ENCODE results near the gene RAB3IL1.

Gene RAB3IL1

DNA sequence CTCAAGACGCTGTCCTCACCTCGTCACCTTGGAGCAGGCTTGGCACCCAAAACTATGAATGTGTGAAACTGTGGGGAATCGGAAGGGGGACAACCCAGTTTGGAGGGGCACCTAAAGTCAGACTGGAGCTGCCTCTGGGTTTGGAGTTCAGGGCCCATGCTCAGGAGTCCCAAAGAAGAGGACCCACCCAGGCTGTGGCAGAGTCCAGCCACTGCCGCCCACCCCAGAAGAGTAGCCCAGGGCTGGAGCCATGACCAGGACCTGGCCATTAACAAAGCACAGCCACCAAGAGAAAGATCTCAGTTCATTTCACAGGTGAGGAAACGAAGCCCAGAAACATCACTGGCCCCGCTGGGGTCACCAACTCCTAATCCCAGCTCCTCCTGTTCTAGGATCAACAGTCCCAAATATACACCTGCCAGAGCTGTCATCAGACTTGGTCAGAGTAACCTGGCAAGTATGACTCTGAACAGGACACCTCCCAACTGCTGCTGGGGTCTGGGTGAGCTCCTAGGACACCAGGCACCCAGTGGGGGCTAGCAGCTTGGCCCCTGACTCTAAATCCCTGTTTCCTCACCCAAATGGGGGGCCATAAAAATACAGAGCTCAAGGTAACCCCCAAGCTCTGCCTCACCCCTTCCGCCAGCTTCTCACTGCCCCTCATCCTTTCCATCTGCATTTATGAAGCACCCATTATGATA is 2.7 kb downstream of the RAB3IL1 start:
- Histone ChIP-seq H3K27ac (ENCODE audit: low read length) (no peak overlapping the region), H3K4me3 (ENCODE audit: low read length) (no peak overlapping the region), H3K36me3 (ENCODE audit: control insufficient read depth, low read depth, low read length) (no peaks in the 10 kb centered on the region), H3K9me3 (ENCODE audit: control insufficient read depth, low read depth, low read length) (no peaks in the 10 kb centered on the region), H3K4me1 (ENCODE audit: control insufficient read depth, low read depth, low read length) (no peaks in the 10 kb centered on the region), H3K9ac (ENCODE audit: low read length) (no peak overlapping the region), H3K27me3 (ENCODE audit: control insufficient read depth, insufficient read depth, low read length) (peaks cover 26% of the 10 kb centered on the region)

GRCh38 chr11:61913699-61914395 is 3.5 kb downstream of the RAB3IL1 start:
- no peak overlapping the region for H3K9ac ChIP-seq (ENCODE audit: low read length)
- no peak overlapping the region for H3K4me3 ChIP-seq (ENCODE audit: low read length)
- H3K27ac ChIP-seq (ENCODE audit: low read length): no peak overlapping the region
- peaks cover 26% of the 10 kb centered on the region for H3K27me3 ChIP-seq (ENCODE audit: control insufficient read depth, insufficient read depth, low read length)
- no peaks in the 10 kb centered on the region for H3K36me3 ChIP-seq (ENCODE audit: control insufficient read depth, low read depth, low read length)
- no peaks in the 10 kb centered on the region for H3K9me3 ChIP-seq (ENCODE audit: control insufficient read depth, low read depth, low read length)
- peaks cover 1% of the 10 kb centered on the region for H3K4me1 ChIP-seq (ENCODE audit: control insufficient read depth, low read depth, low read length)

DNA sequence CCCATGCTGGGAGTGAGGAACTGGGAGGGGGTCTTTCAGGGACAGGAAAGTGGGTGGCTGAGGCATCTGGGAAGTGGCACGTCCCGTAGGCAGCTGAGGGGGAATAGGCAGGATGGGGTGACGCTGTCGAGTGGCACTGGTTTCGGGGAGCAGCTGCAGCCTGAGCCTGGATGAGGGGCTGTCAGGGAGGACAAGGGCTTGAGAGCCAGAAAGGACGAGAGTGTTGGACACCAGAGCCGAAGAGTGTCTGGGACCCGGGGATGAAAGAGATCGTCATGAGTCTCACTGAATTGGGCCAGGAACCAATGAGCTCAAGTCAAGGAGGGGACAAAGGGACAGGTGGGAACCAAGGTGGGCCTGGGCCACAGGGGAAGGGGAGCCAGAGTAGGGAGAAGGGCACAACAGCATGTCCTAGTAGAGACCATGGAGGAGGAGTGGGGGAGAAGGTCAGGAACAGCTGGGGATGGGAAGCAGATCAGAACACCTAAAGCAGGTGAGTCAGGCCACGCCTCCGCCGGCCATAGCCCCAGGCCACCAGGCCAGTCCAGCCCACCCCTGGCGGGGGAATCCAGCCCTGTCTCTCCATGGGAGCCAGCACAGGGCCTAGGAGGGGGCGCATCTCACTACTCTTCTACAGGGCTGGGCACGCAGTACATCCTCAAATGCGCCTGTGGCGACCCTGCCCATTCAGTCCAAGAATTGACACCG is 4.2 kb downstream of the RAB3IL1 start:
- H3K27ac ChIP-seq (ENCODE audit: low read length): no peak overlapping the region
- no peak overlapping the region for H3K4me3 ChIP-seq (ENCODE audit: low read length)
- no peaks in the 10 kb centered on the region for H3K36me3 ChIP-seq (ENCODE audit: control insufficient read depth, low read depth, low read length)
- no peak overlapping the region for H3K9ac ChIP-seq (ENCODE audit: low read length)
- peaks cover 7% of the 10 kb centered on the region for H3K4me1 ChIP-seq (ENCODE audit: control insufficient read depth, low read depth, low read length)
- no peaks in the 10 kb centered on the region for H3K9me3 ChIP-seq (ENCODE audit: control insufficient read depth, low read depth, low read length)
- peaks cover 20% of the 10 kb centered on the region for H3K27me3 ChIP-seq (ENCODE audit: control insufficient read depth, insufficient read depth, low read length)

DNA sequence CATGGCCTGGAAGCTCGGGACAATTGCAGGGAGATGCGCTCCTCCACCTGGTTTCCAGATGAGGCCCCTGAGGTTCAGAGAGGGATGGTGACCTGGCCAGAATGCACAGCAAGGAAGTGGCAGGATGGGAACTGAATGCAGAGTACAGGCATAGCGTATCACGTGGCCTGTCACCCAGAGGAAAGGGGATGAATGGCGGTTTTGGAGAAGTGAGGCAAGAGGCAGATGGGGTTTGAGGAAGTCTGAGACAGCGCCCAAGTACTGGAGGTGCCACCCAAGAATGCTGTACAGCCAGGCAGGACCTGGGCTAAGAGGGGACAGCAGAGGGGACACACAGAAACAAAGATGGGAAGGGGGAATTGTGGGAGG is 4.9 kb downstream of the RAB3IL1 start:
- Histone ChIP-seq H3K36me3 (ENCODE audit: control insufficient read depth, low read depth, low read length) (no peaks in the 10 kb centered on the region), H3K9ac (ENCODE audit: low read length) (no peak overlapping the region), H3K4me3 (ENCODE audit: low read length) (no peak overlapping the region), H3K27ac (ENCODE audit: low read length) (no peak overlapping the region), H3K9me3 (ENCODE audit: control insufficient read depth, low read depth, low read length) (no peaks in the 10 kb centered on the region), H3K4me1 (ENCODE audit: control insufficient read depth, low read depth, low read length) (peaks cover 7% of the 10 kb centered on the region), H3K27me3 (ENCODE audit: control insufficient read depth, insufficient read depth, low read length) (peaks cover 13% of the 10 kb centered on the region)

GRCh38 chr11:61911701-61912529 is 5.5 kb downstream of the RAB3IL1 start:
- no peak overlapping the region for H3K9ac ChIP-seq (ENCODE audit: low read length)

DNA sequence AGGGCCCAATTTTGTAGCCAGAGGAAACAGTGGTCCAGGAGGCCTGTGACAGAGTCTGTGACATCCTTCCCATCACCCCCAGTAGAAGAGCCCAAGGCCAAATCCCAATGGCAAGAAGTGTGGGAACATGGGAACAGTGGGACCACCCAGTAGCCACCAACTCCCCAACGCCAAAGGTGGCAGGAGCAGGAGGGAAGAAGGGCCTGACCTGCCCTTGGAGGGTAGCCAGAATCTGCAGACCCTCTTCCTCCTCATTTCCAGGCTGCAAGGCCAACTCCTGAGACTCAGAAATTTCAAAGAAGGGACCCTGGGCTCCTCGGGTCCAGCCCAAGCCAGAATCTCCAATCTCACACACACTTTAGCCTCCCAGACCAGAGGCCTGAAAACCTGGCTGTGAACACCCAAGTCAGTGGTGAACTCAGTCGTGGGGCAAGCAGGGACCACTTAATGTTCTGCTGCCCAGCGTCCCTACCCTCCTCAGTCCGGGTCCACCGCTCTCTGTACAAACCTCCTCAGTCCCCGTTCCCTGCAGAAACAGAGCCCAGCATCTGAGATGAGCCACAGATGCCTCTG is 6.2 kb downstream of the RAB3IL1 start:
- H3K4me3 ChIP-seq (ENCODE audit: low read length): no peak overlapping the region
- H3K4me1 ChIP-seq (ENCODE audit: control insufficient read depth, low read depth, low read length): peaks cover 7% of the 10 kb centered on the region
- H3K27ac ChIP-seq (ENCODE audit: low read length): no peak overlapping the region
- no peaks in the 10 kb centered on the region for H3K36me3 ChIP-seq (ENCODE audit: control insufficient read depth, low read depth, low read length)
- peaks cover 4% of the 10 kb centered on the region for H3K27me3 ChIP-seq (ENCODE audit: control insufficient read depth, insufficient read depth, low read length)
- no peak overlapping the region for H3K9ac ChIP-seq (ENCODE audit: low read length)
- no peaks in the 10 kb centered on the region for H3K9me3 ChIP-seq (ENCODE audit: control insufficient read depth, low read depth, low read length)

More at GRCh38 chr11:61911701-61912529, 5.5 kb downstream of the RAB3IL1 start:
- Histone ChIP-seq H3K27ac (ENCODE audit: low read length) (no peak overlapping the region), H3K4me1 (ENCODE audit: control insufficient read depth, low read depth, low read length) (peaks cover 7% of the 10 kb centered on the region), H3K36me3 (ENCODE audit: control insufficient read depth, low read depth, low read length) (no peaks in the 10 kb centered on the region), H3K4me3 (ENCODE audit: low read length) (no peak overlapping the region), H3K9me3 (ENCODE audit: control insufficient read depth, low read depth, low read length) (no peaks in the 10 kb centered on the region), H3K27me3 (ENCODE audit: control insufficient read depth, insufficient read depth, low read length) (peaks cover 11% of the 10 kb centered on the region)

GRCh38 chr11:61910187-61911127 is 6.9 kb downstream of the RAB3IL1 start:
- Histone ChIP-seq H3K9me3 (ENCODE audit: control insufficient read depth, low read depth, low read length) (no peaks in the 10 kb centered on the region), H3K36me3 (ENCODE audit: control insufficient read depth, low read depth, low read length) (no peaks in the 10 kb centered on the region), H3K27me3 (ENCODE audit: control insufficient read depth, insufficient read depth, low read length) (no peaks in the 10 kb centered on the region), H3K4me3 (ENCODE audit: low read length) (no peak overlapping the region), H3K9ac (ENCODE audit: low read length) (no peak overlapping the region), H3K27ac (ENCODE audit: low read length) (no peak overlapping the region), H3K4me1 (ENCODE audit: control insufficient read depth, low read depth, low read length) (peaks cover 7% of the 10 kb centered on the region)

- H3K9ac ChIP-seq (ENCODE audit: low read length): no peak overlapping the region
- H3K27me3 ChIP-seq (ENCODE audit: control insufficient read depth, insufficient read depth, low read length): no peaks in the 10 kb centered on the region
- peaks cover 11% of the 10 kb centered on the region for H3K4me1 ChIP-seq (ENCODE audit: control insufficient read depth, low read depth, low read length)
- no peak overlapping the region for H3K4me3 ChIP-seq (ENCODE audit: low read length)
- H3K27ac ChIP-seq (ENCODE audit: low read length): no peak overlapping the region
- no peaks in the 10 kb centered on the region for H3K36me3 ChIP-seq (ENCODE audit: control insufficient read depth, low read depth, low read length)
- no peaks in the 10 kb centered on the region for H3K9me3 ChIP-seq (ENCODE audit: control insufficient read depth, low read depth, low read length)
Observed at GRCh38 chr11:61908730-61909316, 8.5 kb downstream of the RAB3IL1 start.

GRCh38 chr11:61907871-61908729 is 9.3 kb downstream of the RAB3IL1 start:
- H3K27me3 ChIP-seq (ENCODE audit: control insufficient read depth, insufficient read depth, low read length): no peaks in the 10 kb centered on the region
- no peak overlapping the region for H3K9ac ChIP-seq (ENCODE audit: low read length)
- H3K27ac ChIP-seq (ENCODE audit: low read length): no peak overlapping the region
- H3K9me3 ChIP-seq (ENCODE audit: control insufficient read depth, low read depth, low read length): no peaks in the 10 kb centered on the region
- peaks cover 11% of the 10 kb centered on the region for H3K4me1 ChIP-seq (ENCODE audit: control insufficient read depth, low read depth, low read length)
- H3K4me3 ChIP-seq (ENCODE audit: low read length): no peak overlapping the region
- no peaks in the 10 kb centered on the region for H3K36me3 ChIP-seq (ENCODE audit: control insufficient read depth, low read depth, low read length)

All from iPS-18a (cell line).